ENCODE data around the gene MISP. TPM values are rescaled to one million over a fixed set of nuclear protein-coding genes. Genes with fewer than 3 reads are reported as not detected.

The MISP gene
- total RNA-seq, 1 experiment from 2014 or later: not detected

DNA sequence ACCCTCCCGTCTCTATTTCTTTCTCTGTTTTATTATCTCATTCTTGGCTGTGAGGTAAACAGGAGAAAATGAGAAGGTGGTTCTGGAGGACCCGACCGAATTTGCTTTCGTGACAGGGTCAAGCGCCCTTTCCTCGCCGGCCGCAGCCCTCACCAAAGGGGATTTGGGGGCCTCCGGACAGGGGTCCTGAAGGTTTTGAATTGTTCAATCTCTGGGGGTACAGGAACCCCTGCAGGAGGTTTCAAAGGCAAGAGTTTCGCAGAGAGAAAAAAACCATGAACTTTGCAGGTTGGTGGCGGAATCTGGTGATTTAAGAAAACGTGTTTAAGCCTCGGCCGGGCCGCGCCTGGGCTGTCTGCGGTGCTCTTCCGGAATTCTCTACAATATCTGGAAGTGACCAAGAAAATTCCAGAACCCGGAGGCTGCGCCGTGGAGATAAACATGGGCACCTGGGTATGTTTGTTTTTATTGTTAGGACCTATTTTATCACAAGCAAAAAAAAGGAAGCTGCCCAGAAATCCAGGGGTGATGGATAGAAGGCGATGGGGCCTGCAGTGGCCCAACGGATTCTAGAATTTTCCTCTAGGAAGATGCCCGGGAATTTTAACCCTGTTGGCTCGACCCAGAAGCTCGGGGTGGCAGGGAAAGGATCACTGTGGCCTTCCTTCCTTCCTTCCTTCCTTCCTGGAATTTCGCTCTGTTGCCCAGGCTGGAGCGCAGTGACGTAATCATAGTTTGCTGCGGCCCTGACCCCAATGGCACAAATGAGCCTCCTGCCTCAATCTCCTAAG lies 32.2 kb downstream of the MISP start:
- DNase-seq: no peak
- Histone ChIP-seq H3K9ac (ENCODE audit: low read length) (no peak overlapping the region), H3K79me2 (ENCODE audit: low read length) (no peaks in the 10 kb centered on the region), H3K27ac (ENCODE audit: low read length) (no peak overlapping the region), H3K9me3 (ENCODE audit: low read length) (no peaks in the 10 kb centered on the region), H3K9me2 (replicated peaks; ENCODE audit: insufficient read depth, low read length) (no peaks in the 10 kb centered on the region), H3K4me1 (ENCODE audit: low read length) (no peaks in the 10 kb centered on the region), H3K27me3 (ENCODE audit: low read length) (no peaks in the 10 kb centered on the region), H4K20me1 (ENCODE audit: insufficient read depth, low read depth, low read length) (no peaks in the 10 kb centered on the region), H3K4me2 (ENCODE audit: low read depth, low read length, poor library complexity, severe bottlenecking) (no peak overlapping the region), H2AFZ (ENCODE audit: low read length) (no peak overlapping the region), H3K36me3 (ENCODE audit: insufficient read depth, low read length) (no peaks in the 10 kb centered on the region), H3K4me3 (ENCODE audit: low read length) (no peak overlapping the region)

DNA sequence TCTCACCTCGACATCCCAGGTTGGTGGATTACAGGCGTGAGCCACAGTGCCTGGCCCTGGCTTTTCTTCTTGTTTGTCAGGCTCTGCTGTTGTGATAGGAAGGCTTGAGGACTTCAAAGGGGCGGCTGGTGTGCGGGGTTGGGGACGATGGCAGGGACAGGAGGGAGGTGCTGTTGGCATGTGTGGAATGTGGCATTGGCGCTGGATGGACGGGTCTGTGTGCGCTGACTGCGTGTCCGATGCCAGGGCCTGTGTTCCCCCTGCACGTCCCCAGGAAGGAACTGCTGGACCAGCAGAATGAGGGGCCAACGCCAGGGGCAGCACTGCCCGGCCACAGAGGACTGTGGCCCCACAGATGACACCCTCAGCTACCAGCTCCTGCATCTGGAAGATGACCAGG lies 33.6 kb downstream of the MISP start:
- Histone ChIP-seq H3K4me1 (ENCODE audit: low read length) (no peaks in the 10 kb centered on the region), H2AFZ (ENCODE audit: low read length) (no peak overlapping the region), H3K27ac (ENCODE audit: low read length) (no peak overlapping the region), H3K79me2 (ENCODE audit: low read length) (no peaks in the 10 kb centered on the region), H3K9ac (ENCODE audit: low read length) (no peak overlapping the region), H3K4me3 (ENCODE audit: low read length) (no peak overlapping the region), H3K9me3 (ENCODE audit: low read length) (no peaks in the 10 kb centered on the region), H3K27me3 (ENCODE audit: low read length) (no peaks in the 10 kb centered on the region), H4K20me1 (ENCODE audit: insufficient read depth, low read depth, low read length) (no peaks in the 10 kb centered on the region), H3K4me2 (ENCODE audit: low read depth, low read length, poor library complexity, severe bottlenecking) (no peak overlapping the region), H3K36me3 (ENCODE audit: insufficient read depth, low read length) (no peaks in the 10 kb centered on the region), H3K9me2 (replicated peaks; ENCODE audit: insufficient read depth, low read length) (no peaks in the 10 kb centered on the region)
- DNase-seq: no peak

DNA sequence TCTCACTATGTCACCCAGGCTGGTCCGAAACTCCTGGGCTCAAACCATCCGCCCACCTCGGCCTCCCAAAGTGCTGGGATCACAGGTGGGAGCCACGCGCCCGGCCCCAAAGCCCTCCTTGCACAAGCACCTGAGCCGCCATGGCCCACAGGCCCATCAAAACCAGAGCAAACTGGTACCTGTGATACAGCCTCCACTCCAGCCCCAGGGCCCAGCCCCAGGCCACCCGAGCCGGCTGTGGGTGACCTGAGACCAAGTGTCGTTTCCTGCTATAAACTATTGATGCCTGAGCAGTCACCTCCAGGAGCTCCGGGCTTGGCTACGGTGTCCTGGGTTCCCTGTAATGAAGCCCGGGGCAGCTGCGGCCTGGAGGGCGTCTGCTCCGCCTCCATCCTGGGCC lies 36.6 kb downstream of the MISP start:
- H3K27ac ChIP-seq (ENCODE audit: low read length): no peak overlapping the region
- no peaks in the 10 kb centered on the region for H3K79me2 ChIP-seq (ENCODE audit: low read length)
- H3K4me3 ChIP-seq (ENCODE audit: low read length): no peak overlapping the region
- H3K9me3 ChIP-seq (ENCODE audit: low read length): no peaks in the 10 kb centered on the region
- H3K9me2 ChIP-seq (replicated peaks; ENCODE audit: insufficient read depth, low read length): no peaks in the 10 kb centered on the region
- H2AFZ ChIP-seq (ENCODE audit: low read length): no peak overlapping the region
- no peak overlapping the region for H3K4me2 ChIP-seq (ENCODE audit: low read depth, low read length, poor library complexity, severe bottlenecking)
- no peak for DNase-seq
- no peaks in the 10 kb centered on the region for H4K20me1 ChIP-seq (ENCODE audit: insufficient read depth, low read depth, low read length)
- H3K9ac ChIP-seq (ENCODE audit: low read length): no peak overlapping the region
- H3K27me3 ChIP-seq (ENCODE audit: low read length): no peaks in the 10 kb centered on the region
- H3K4me1 ChIP-seq (ENCODE audit: low read length): no peaks in the 10 kb centered on the region
- no peaks in the 10 kb centered on the region for H3K36me3 ChIP-seq (ENCODE audit: insufficient read depth, low read length)

DNA sequence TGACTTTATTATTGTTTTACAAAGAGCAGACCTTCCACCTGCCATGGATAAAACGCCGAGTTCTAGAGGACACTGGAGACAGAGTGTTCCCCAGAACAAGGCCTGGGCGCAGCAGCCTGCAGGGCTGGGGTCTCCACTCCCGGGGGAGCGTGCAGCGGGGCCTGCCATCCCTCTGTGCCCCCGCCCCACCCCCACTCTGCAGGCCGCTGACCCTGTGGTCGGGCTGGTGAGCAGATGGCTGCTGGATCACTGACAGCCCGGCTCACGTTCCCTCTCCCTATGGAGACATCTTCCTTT lies 37.7 kb downstream of the MISP start:
- Histone ChIP-seq H3K9me2 (replicated peaks; ENCODE audit: insufficient read depth, low read length) (no peaks in the 10 kb centered on the region), H3K4me2 (ENCODE audit: low read depth, low read length, poor library complexity, severe bottlenecking) (no peak overlapping the region), H3K9ac (ENCODE audit: low read length) (no peak overlapping the region), H3K4me1 (ENCODE audit: low read length) (no peaks in the 10 kb centered on the region), H3K27me3 (ENCODE audit: low read length) (no peaks in the 10 kb centered on the region), H2AFZ (ENCODE audit: low read length) (no peak overlapping the region), H4K20me1 (ENCODE audit: insufficient read depth, low read depth, low read length) (no peaks in the 10 kb centered on the region), H3K9me3 (ENCODE audit: low read length) (no peaks in the 10 kb centered on the region), H3K79me2 (ENCODE audit: low read length) (no peaks in the 10 kb centered on the region), H3K36me3 (ENCODE audit: insufficient read depth, low read length) (no peaks in the 10 kb centered on the region), H3K4me3 (ENCODE audit: low read length) (no peak overlapping the region), H3K27ac (ENCODE audit: low read length) (no peak overlapping the region)
- DNase-seq: no peak

DNA sequence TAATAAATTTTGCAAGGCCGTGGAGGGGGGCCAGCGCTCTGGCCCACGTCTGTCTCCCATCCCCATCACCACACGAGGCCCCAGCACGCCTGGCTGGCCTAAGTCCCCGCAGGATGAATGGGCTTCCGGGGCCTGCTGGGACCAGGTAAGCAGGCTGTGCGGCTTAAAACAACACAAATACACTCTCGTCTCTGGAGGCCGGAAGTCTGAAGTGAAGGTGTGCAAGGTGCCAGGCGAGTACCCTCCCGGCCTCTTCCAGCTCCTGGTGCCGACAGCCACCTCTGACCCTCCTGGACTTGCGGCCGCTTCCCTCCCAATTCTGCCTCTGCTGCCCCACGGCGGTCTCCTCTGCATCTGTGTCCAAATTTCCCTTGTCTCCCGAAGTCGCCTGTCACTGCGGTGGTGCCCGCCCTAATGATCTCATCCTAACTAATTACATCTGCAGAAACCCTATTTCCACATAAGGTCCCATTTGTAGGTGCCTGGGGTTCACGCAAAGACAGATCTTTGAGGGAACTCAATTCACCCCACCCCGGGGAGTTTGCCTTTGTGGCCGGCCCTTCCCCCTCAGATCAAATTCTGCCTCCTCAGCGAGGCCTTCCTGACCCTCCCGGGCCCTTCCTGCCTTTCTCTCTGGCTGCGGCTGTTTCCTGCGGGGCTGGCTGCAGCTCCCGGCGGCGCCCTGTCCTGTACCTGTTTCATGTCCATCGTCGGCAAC lies 38.2 kb downstream of the MISP start:
- Histone ChIP-seq H3K4me3 (ENCODE audit: low read length) (no peak overlapping the region), H2AFZ (ENCODE audit: low read length) (no peak overlapping the region), H3K27ac (ENCODE audit: low read length) (no peak overlapping the region), H3K4me1 (ENCODE audit: low read length) (no peaks in the 10 kb centered on the region), H3K79me2 (ENCODE audit: low read length) (no peaks in the 10 kb centered on the region), H3K4me2 (ENCODE audit: low read depth, low read length, poor library complexity, severe bottlenecking) (no peak overlapping the region), H3K27me3 (ENCODE audit: low read length) (no peaks in the 10 kb centered on the region), H3K9ac (ENCODE audit: low read length) (no peak overlapping the region), H3K9me3 (ENCODE audit: low read length) (no peaks in the 10 kb centered on the region), H3K36me3 (ENCODE audit: insufficient read depth, low read length) (no peaks in the 10 kb centered on the region), H4K20me1 (ENCODE audit: insufficient read depth, low read depth, low read length) (no peaks in the 10 kb centered on the region), H3K9me2 (replicated peaks; ENCODE audit: insufficient read depth, low read length) (no peaks in the 10 kb centered on the region)
- no peak for DNase-seq

DNA sequence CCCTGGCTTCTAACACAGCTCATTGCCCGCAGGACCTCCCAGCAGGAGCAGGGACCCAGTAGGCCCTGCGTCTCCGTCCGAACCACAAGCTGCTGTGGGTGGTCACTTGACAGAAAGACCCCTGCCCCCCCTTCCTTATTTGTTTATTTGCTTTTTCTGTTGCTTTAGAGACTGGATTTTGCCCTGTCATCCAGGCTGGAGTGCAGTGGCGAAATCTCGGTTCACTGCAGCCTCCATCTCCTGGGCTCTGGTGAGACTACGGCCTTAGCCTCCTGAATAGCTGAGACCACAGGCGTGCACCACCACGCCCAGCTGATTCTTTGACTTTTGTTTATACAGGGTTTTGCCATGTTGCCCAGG lies 38.8 kb downstream of the MISP start:
- no peaks in the 10 kb centered on the region for H3K4me1 ChIP-seq (ENCODE audit: low read length)
- DNase-seq: no peak
- no peaks in the 10 kb centered on the region for H3K27me3 ChIP-seq (ENCODE audit: low read length)
- no peak overlapping the region for H3K9ac ChIP-seq (ENCODE audit: low read length)
- H3K36me3 ChIP-seq (ENCODE audit: insufficient read depth, low read length): no peaks in the 10 kb centered on the region
- H3K9me2 ChIP-seq (replicated peaks; ENCODE audit: insufficient read depth, low read length): no peaks in the 10 kb centered on the region
- H2AFZ ChIP-seq (ENCODE audit: low read length): no peak overlapping the region
- no peaks in the 10 kb centered on the region for H3K9me3 ChIP-seq (ENCODE audit: low read length)
- no peak overlapping the region for H3K4me3 ChIP-seq (ENCODE audit: low read length)
- H3K4me2 ChIP-seq (ENCODE audit: low read depth, low read length, poor library complexity, severe bottlenecking): no peak overlapping the region
- H3K79me2 ChIP-seq (ENCODE audit: low read length): no peaks in the 10 kb centered on the region
- H3K27ac ChIP-seq (ENCODE audit: low read length): no peak overlapping the region
- no peaks in the 10 kb centered on the region for H4K20me1 ChIP-seq (ENCODE audit: insufficient read depth, low read depth, low read length)

DNA sequence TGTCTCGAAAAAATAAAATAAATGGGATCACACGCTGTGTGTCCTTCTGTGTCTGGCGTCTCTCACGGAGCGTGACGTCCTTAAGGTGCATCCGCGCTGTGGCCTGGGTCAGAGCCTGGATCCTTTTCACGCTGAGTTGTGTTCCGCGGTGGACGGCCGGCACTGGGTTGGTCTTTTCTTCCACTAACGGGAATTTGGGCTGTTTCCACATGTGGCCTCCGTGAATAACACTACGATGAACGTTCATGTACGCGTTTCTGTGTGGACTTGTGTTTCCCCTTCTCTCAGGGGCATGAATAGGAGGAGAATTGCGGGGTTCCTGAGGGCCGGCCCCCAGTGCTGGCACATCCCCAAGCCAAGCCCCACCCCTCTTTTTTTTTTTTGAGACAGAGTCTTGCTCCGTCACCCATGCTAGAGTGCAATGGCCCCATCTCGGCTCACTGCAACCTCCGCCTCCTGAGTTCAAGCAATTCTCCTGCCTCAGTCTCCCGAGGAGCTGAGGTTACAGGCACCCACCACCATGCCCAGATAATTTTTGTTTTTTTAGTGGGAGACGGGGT lies 40.2 kb downstream of the MISP start:
- no peak overlapping the region for H3K4me3 ChIP-seq (ENCODE audit: low read length)
- no peaks in the 10 kb centered on the region for H3K9me2 ChIP-seq (replicated peaks; ENCODE audit: insufficient read depth, low read length)
- no peak overlapping the region for H3K9ac ChIP-seq (ENCODE audit: low read length)
- H3K9me3 ChIP-seq (ENCODE audit: low read length): no peaks in the 10 kb centered on the region
- H3K4me2 ChIP-seq (ENCODE audit: low read depth, low read length, poor library complexity, severe bottlenecking): no peak overlapping the region
- H2AFZ ChIP-seq (ENCODE audit: low read length): no peak overlapping the region
- no peaks in the 10 kb centered on the region for H3K4me1 ChIP-seq (ENCODE audit: low read length)
- no peaks in the 10 kb centered on the region for H3K36me3 ChIP-seq (ENCODE audit: insufficient read depth, low read length)
- no peaks in the 10 kb centered on the region for H3K27me3 ChIP-seq (ENCODE audit: low read length)
- no peak overlapping the region for H3K27ac ChIP-seq (ENCODE audit: low read length)
- no peaks in the 10 kb centered on the region for H3K79me2 ChIP-seq (ENCODE audit: low read length)
- no peak for DNase-seq
- H4K20me1 ChIP-seq (ENCODE audit: insufficient read depth, low read depth, low read length): no peaks in the 10 kb centered on the region

DNA sequence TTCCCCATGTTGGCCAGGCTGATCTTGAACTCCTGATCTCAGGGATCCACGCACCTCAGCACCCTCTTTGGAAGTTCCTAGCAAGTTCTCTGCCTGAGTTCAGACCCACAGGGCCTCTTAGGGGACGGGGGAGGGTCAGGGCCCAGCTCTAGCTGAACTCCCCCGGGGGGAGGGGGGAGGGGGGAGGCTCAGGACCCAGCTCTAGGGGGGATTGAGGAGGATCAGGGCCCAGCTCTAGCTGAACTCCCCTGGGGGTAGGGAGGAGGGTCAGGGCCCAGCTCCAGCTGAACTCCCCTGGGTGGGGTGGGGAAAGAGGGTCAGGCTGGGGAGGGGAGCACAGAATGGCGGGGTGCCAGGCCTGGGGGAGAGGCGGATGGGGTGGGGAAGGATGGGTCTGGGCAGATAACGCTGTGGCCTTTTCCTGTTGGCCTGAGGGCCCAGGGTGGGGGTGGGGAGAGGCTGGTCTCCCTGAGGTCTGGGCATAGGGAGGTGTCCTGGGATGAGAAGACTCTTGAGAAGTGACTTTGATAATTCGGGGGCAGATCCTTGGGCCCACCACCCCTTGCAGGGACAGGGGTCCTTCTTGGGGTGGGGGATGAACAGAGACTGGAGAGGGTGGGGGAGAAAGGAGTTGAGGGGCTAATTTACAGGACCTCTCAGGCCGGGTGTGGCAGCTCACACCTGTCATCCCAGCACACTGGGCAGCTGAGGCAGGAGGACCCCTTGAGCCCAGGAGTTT lies 40.8 kb downstream of the MISP start:
- Histone ChIP-seq H3K9me2 (replicated peaks; ENCODE audit: insufficient read depth, low read length) (no peaks in the 10 kb centered on the region), H3K4me3 (ENCODE audit: low read length) (no peak overlapping the region), H3K79me2 (ENCODE audit: low read length) (no peaks in the 10 kb centered on the region), H3K9me3 (ENCODE audit: low read length) (no peaks in the 10 kb centered on the region), H4K20me1 (ENCODE audit: insufficient read depth, low read depth, low read length) (no peaks in the 10 kb centered on the region), H3K4me1 (ENCODE audit: low read length) (no peaks in the 10 kb centered on the region; the same call in 1 of the 2 replicates), H3K27me3 (ENCODE audit: low read length) (no peaks in the 10 kb centered on the region), H3K9ac (ENCODE audit: low read length) (no peak overlapping the region), H3K36me3 (ENCODE audit: insufficient read depth, low read length) (no peaks in the 10 kb centered on the region), H3K27ac (ENCODE audit: low read length) (no peak overlapping the region), H2AFZ (ENCODE audit: low read length) (no peak overlapping the region), H3K4me2 (ENCODE audit: low read depth, low read length, poor library complexity, severe bottlenecking) (no peak overlapping the region)
- DNase-seq: no peak
